Caco-2 (cell line): ENCODE measurements around the gene CYP2A13. TPM values are rescaled to one million over a fixed set of nuclear protein-coding genes. Genes with fewer than 3 reads are reported as not detected.
"Not testable (repeated sequence)": the region's sequence is repeated elsewhere in the genome, so short reads cannot be mapped to it uniquely, and the experiment has no call there.

ENCODE experiments used
- Bru-seq: library from RNA; stranded (reverse); fragments of 400-500 nt; gene quantifications from one replicate; lab custom pipeline; 2021; lab: Mats Ljungman, UMichigan
- BruChase-seq, 2 experiments: library from RNA; stranded (reverse); fragments of 400-500 nt; gene quantifications; one replicate each; lab custom pipeline; 2021; lab: Mats Ljungman, UMichigan
- BruUV-seq: library from RNA; stranded (reverse); fragments of 400-500 nt; replicated peaks from 2 replicates; lab custom pipeline; 2021; lab: Mats Ljungman, UMichigan
- CTCF ChIA-PET: fragments of 300-600 bp; sonication (Branson Sonifier 250); formaldehyde crosslinking; loops from one replicate; lab custom pipeline; 2022; ENCODE audit warnings: antibody characterized with exemption; lab: Charles Lee
- POLR2A ChIA-PET: fragments of 300-600 bp; sonication (Branson Sonifier 250); formaldehyde crosslinking; loops from one replicate; lab custom pipeline; 2022; ENCODE audit warnings: antibody characterized with exemption; lab: Charles Lee
- DNase-seq, 2 experiments: peaks; one replicate each; pipeline versions ENCODE4 v3.0.0 to v3.0.0-alpha.2; 2020 to 2022
- H3K27me3 ChIP-seq: replicated peaks from 2 replicates; pipeline ENCODE4 v1.6.0; 2011; ENCODE audit warnings: low read length; ENCODE audit not compliant: control insufficient read depth, insufficient read depth
- H3K36me3 ChIP-seq: 2 replicates; pipeline ENCODE4 v1.5.1; 2011; ENCODE audit warnings: low read length; ENCODE audit not compliant: control insufficient read depth, insufficient read depth
- H3K4me1 ChIP-seq: fragments of 250-450 bp; sonication (Bioruptor Pico); 2 replicates; pipeline ENCODE4 v1.5.1; 2020; ENCODE audit warnings: mild to moderate bottlenecking
- H3K4me3 ChIP-seq: 2 replicates; pipeline ENCODE4 v1.5.1; 2011; ENCODE audit warnings: low read depth, mild to moderate bottlenecking, control low read depth, low read length
- H3K9me3 ChIP-seq: fragments of 250-450 bp; sonication (Bioruptor Pico); 2 replicates; pipeline ENCODE4 v1.5.1; 2020; ENCODE audit warnings: mild to moderate bottlenecking, moderate library complexity
- H3K27ac Mint-ChIP-seq: one replicate; pipeline ENCODE4 v1.8.0; 2022; ENCODE audit warnings: mixed read lengths; ENCODE audit not compliant: unreplicated experiment
- H3K27me3 Mint-ChIP-seq: one replicate; pipeline ENCODE4 v1.8.0; 2022; ENCODE audit warnings: mixed read lengths; ENCODE audit not compliant: insufficient read depth, unreplicated experiment
- H3K36me3 Mint-ChIP-seq: one replicate; pipeline ENCODE4 v1.8.0; 2022; ENCODE audit warnings: mild to moderate bottlenecking, mixed read lengths; ENCODE audit not compliant: insufficient read depth, unreplicated experiment
- H3K4me1 Mint-ChIP-seq: one replicate; pipeline ENCODE4 v1.8.0; 2022; ENCODE audit warnings: low read depth, mixed read lengths; ENCODE audit not compliant: unreplicated experiment
- H3K4me3 Mint-ChIP-seq: one replicate; pipeline ENCODE4 v1.8.0; 2022; ENCODE audit warnings: mild to moderate bottlenecking, moderate library complexity, mixed read lengths; ENCODE audit not compliant: unreplicated experiment
- H3K9me3 Mint-ChIP-seq: one replicate; pipeline ENCODE4 v1.8.0; 2022; ENCODE audit warnings: mixed read lengths; ENCODE audit not compliant: unreplicated experiment
- intact Hi-C: fragments of 100-400 bp; cut with micrococcal nuclease; formaldehyde crosslinking; loops from one replicate; pipeline ENCODE4 v1.10.0; 2022; ENCODE audit not compliant: unreplicated experiment
- long read RNA-seq: library from polyadenylated mRNA; stranded (forward); transcript quantifications from one replicate; pipeline ENCODE4 v2.0.0, GENCODE V29; 2022
- total RNA-seq: library from RNA; stranded (reverse); gene quantifications from 2 replicates; pipeline ENCODE4 v1.2.3, GENCODE V29; 2022
- TF ChIP-seq, protein P1 (sequence below), 2 experiments: fragments of 200-600 bp in 1 of 2; IDR thresholded peaks; 1 replicate in 1 of 2; 2 replicates in 1 of 2; pipeline versions ENCODE4 v1.5.1 to v1.8.0; 2011 to 2022; ENCODE audit warnings: antibody characterized with exemption in 1 of 2, control low read depth in 1 of 2, inconsistent platforms in 1 of 2, low read depth in 1 of 2, low read length in 1 of 2, mild to moderate bottlenecking in 1 of 2, moderate library complexity in 1 of 2; ENCODE audit not compliant: insufficient read depth in 1 of 2, severe bottlenecking in 1 of 2, unreplicated experiment in 1 of 2

Gene CYP2A13
- total RNA-seq (not detected in 2 replicates), Bru-seq, nascent RNA (not detected), BruChase-seq, experiment 1, labeled RNA remaining after a 2-hour chase (not detected), BruChase-seq, experiment 2, labeled RNA remaining after a 6-hour chase (not detected)
- long read RNA-seq = 0 reads

- Histone ChIP-seq H3K27me3 (no peaks in the 10 kb centered on the region), H3K4me1 (no peaks in the 10 kb centered on the region), H3K4me3 (no peak within 1 kb of the TSS), H3K36me3 (no peaks in the 10 kb centered on the region), H3K9me3 (no peaks in the 10 kb centered on the region)
- H3K4me3 Mint-ChIP-seq = no peak within 1 kb of the TSS
- CTCF ChIA-PET = no interaction called here
- POLR2A ChIA-PET = no interaction called here
- TF ChIP-seq, protein P1, sequence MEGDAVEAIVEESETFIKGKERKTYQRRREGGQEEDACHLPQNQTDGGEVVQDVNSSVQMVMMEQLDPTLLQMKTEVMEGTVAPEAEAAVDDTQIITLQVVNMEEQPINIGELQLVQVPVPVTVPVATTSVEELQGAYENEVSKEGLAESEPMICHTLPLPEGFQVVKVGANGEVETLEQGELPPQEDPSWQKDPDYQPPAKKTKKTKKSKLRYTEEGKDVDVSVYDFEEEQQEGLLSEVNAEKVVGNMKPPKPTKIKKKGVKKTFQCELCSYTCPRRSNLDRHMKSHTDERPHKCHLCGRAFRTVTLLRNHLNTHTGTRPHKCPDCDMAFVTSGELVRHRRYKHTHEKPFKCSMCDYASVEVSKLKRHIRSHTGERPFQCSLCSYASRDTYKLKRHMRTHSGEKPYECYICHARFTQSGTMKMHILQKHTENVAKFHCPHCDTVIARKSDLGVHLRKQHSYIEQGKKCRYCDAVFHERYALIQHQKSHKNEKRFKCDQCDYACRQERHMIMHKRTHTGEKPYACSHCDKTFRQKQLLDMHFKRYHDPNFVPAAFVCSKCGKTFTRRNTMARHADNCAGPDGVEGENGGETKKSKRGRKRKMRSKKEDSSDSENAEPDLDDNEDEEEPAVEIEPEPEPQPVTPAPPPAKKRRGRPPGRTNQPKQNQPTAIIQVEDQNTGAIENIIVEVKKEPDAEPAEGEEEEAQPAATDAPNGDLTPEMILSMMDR (IDR thresholded peaks at IDR 0.05; ENCODE audit: insufficient read depth in 1 of 2, low read depth in 1 of 2, low read length in 1 of 2, severe bottlenecking in 1 of 2, unreplicated experiment in 1 of 2) = no peak
- intact Hi-C loops = no loop called here
- H3K27ac Mint-ChIP-seq = no peak within 1 kb of the TSS
- no TSS peak for BruUV-seq
- peaks cover 11% of the 10 kb centered on the region for H3K9me3 Mint-ChIP-seq
- no peaks in the 10 kb centered on the region for H3K36me3 Mint-ChIP-seq
- H3K4me1 Mint-ChIP-seq = peaks cover 11% of the 10 kb centered on the region
- DNase-seq = no peak
- peaks cover 18% of the 10 kb centered on the region for H3K27me3 Mint-ChIP-seq
Observed at GRCh38 chr19:41088151-41088550, at the start of gene CYP2A13. Gene CYP2A13, plus strand, starts transcription at chr19:41088451. Its CDS starts 21 bp downstream, at chr19:41088472.

- no peak overlapping the region for H3K27ac Mint-ChIP-seq
- TF ChIP-seq, protein P1 (IDR thresholded peaks at IDR 0.05; ENCODE audit: insufficient read depth in 1 of 2, low read depth in 1 of 2, low read length in 1 of 2, severe bottlenecking in 1 of 2, unreplicated experiment in 1 of 2) = no peak
- no peaks in the 10 kb centered on the region for H3K4me1 ChIP-seq
- no peak overlapping the region for H3K4me3 ChIP-seq
- intact Hi-C loops = loop anchor here (1.0 kb wide), 1 partner anchor 10 kb away; no protein-coding TSS in a partner anchor
- H3K36me3 ChIP-seq = no peaks in the 10 kb centered on the region
- no peaks in the 10 kb centered on the region for H3K36me3 Mint-ChIP-seq
- no peaks in the 10 kb centered on the region for H3K4me1 Mint-ChIP-seq
- ChIA-PET CTCF (no interaction called here), POLR2A (no interaction called here)
- no peaks in the 10 kb centered on the region for H3K27me3 ChIP-seq
- H3K27me3 Mint-ChIP-seq = peaks cover 8% of the 10 kb centered on the region
- BruUV-seq = no TSS peak
- H3K4me3 Mint-ChIP-seq = no peak overlapping the region
- DNase-seq = no peak
- peaks cover 11% of the 10 kb centered on the region for H3K9me3 Mint-ChIP-seq
- peaks cover 10% of the 10 kb centered on the region for H3K9me3 ChIP-seq
Observed at GRCh38 chr19:41039806-41040205, 48.4 kb upstream of the CYP2A13 start.

DNA sequence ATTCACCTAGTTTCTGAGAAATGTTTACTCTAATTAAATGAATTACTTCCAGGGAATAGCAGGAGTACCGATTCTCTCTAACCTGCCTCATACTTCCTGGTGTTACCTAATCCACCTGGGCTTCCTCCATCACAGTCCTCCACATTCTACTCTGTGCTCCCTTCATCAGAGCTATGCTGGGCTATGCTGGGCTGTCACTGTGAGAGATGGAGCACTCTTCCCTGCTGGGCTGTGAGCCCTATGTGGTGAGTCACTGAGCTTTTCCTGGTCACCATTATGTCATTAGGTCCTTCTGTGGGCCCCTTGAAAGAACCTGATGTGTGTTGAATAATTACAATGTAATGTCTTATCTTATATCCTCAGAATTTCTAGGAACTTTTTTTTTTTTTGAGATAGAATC, 43.2 kb upstream of the CYP2A13 start:
- H3K4me3 ChIP-seq, H3K9me3 Mint-ChIP-seq, H3K9me3 ChIP-seq, H3K4me1 ChIP-seq, H3K27me3 Mint-ChIP-seq, CTCF ChIA-PET, H3K4me1 Mint-ChIP-seq, POLR2A ChIA-PET, BruUV-seq, H3K27me3 ChIP-seq, intact Hi-C loops, H3K36me3 Mint-ChIP-seq, DNase-seq, H3K36me3 ChIP-seq, H3K4me3 Mint-ChIP-seq, H3K27ac Mint-ChIP-seq: not testable (repeated sequence)
